ENCODE results near the gene ATE1.

The ATE1 gene

DNA sequence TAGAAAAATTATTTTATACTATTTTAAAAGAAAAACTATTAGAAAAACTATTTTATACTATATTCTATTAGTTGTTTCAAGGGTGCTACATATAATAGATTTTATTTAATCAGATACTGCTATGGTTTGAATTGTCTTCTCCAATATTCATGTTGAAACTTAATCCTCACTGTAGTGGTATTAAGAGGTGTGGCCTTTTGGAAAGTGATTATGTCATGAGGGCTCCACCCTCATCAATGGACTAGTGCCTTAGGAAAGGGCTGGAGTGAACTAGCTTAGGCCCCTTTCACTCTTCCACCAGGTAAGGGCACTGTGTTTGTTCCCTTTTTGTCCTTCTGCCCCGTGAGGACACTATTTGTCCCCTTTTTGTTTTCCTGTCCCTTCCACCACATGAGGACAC, 111.6 kb downstream of the ATE1 start:
- H3K36me3 ChIP-seq (ENCODE audit: insufficient read depth, low read length): no peaks in the 10 kb centered on the region
- no peaks in the 10 kb centered on the region for H3F3A ChIP-seq (ENCODE audit: insufficient read depth, low read length)
- H3K9me3 ChIP-seq (ENCODE audit: low read length): no peaks in the 10 kb centered on the region
- no peak for TF ChIP-seq EZH2 (IDR thresholded peaks at IDR 0.05; ENCODE audit: borderline replicate concordance, low read length)
- TF ChIP-seq, protein P1, sequence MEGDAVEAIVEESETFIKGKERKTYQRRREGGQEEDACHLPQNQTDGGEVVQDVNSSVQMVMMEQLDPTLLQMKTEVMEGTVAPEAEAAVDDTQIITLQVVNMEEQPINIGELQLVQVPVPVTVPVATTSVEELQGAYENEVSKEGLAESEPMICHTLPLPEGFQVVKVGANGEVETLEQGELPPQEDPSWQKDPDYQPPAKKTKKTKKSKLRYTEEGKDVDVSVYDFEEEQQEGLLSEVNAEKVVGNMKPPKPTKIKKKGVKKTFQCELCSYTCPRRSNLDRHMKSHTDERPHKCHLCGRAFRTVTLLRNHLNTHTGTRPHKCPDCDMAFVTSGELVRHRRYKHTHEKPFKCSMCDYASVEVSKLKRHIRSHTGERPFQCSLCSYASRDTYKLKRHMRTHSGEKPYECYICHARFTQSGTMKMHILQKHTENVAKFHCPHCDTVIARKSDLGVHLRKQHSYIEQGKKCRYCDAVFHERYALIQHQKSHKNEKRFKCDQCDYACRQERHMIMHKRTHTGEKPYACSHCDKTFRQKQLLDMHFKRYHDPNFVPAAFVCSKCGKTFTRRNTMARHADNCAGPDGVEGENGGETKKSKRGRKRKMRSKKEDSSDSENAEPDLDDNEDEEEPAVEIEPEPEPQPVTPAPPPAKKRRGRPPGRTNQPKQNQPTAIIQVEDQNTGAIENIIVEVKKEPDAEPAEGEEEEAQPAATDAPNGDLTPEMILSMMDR (IDR thresholded peaks at IDR 0.05; ENCODE audit: low read length): no peak
- no peak overlapping the region for H3K4me3 ChIP-seq (ENCODE audit: low read depth, low read length, poor library complexity, severe bottlenecking)
- no peak overlapping the region for H3K4me2 ChIP-seq (ENCODE audit: low read length)
- no peaks in the 10 kb centered on the region for H3K4me1 ChIP-seq (ENCODE audit: insufficient read depth, low read length, severe bottlenecking)
- H3K9ac ChIP-seq (ENCODE audit: low read length): no peak overlapping the region
- H2AFZ ChIP-seq (ENCODE audit: low read length): no peak overlapping the region
- no peaks in the 10 kb centered on the region for H4K20me1 ChIP-seq (ENCODE audit: insufficient read depth, low read length)
- no peaks in the 10 kb centered on the region for H3K9me2 ChIP-seq (ENCODE audit: low read depth, low read length)
- H3K27me3 ChIP-seq (ENCODE audit: insufficient read depth, low read length): no peaks in the 10 kb centered on the region
- no peak overlapping the region for H3K27ac ChIP-seq (ENCODE audit: low read depth, low read length, poor library complexity, severe bottlenecking)
- H3K79me2 ChIP-seq (ENCODE audit: insufficient read depth, low read length): no peaks in the 10 kb centered on the region

DNA sequence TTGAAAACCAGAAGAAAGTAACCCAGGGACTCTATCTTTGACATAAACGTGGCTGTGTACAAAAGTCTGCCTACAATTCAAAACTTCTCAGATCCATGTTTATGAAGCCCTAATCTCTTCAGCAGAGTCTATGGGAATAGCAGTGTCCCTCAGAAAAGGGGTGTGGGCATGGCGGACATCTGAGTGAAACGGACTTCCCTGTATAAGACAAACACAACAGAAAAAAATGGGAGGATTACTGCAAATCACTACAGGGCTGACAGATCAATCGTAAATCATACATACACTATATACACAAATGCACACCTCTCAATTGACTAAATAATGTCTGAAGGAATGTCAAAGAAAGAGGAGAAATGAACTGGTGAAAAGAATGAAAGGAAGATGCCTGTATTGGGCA, 114.0 kb downstream of the ATE1 start:
- no peak overlapping the region for H2AFZ ChIP-seq (ENCODE audit: low read length)
- no peaks in the 10 kb centered on the region for H3F3A ChIP-seq (ENCODE audit: insufficient read depth, low read length)
- H3K4me2 ChIP-seq (ENCODE audit: low read length): no peak overlapping the region
- no peaks in the 10 kb centered on the region; the same call in 1 of the 2 replicates for H3K36me3 ChIP-seq (ENCODE audit: insufficient read depth, low read length)
- TF ChIP-seq, protein P1 (IDR thresholded peaks at IDR 0.05; ENCODE audit: low read length): no peak
- no peak for TF ChIP-seq EZH2 (IDR thresholded peaks at IDR 0.05; ENCODE audit: borderline replicate concordance, low read length)
- H3K4me1 ChIP-seq (ENCODE audit: insufficient read depth, low read length, severe bottlenecking): no peaks in the 10 kb centered on the region
- no peak overlapping the region for H3K9ac ChIP-seq (ENCODE audit: low read length)
- H3K9me2 ChIP-seq (ENCODE audit: low read depth, low read length): no peaks in the 10 kb centered on the region
- no peak overlapping the region for H3K27ac ChIP-seq (ENCODE audit: low read depth, low read length, poor library complexity, severe bottlenecking)
- H3K79me2 ChIP-seq (ENCODE audit: insufficient read depth, low read length): no peaks in the 10 kb centered on the region
- H3K9me3 ChIP-seq (ENCODE audit: low read length): no peaks in the 10 kb centered on the region
- no peak overlapping the region for H3K4me3 ChIP-seq (ENCODE audit: low read depth, low read length, poor library complexity, severe bottlenecking)
- no peaks in the 10 kb centered on the region for H3K27me3 ChIP-seq (ENCODE audit: insufficient read depth, low read length)
- H4K20me1 ChIP-seq (ENCODE audit: insufficient read depth, low read length): no peaks in the 10 kb centered on the region

GRCh38 chr10:121813211-121813815, 114.5 kb downstream of the ATE1 start:
- Histone ChIP-seq H3K9me2 (ENCODE audit: low read depth, low read length) (no peaks in the 10 kb centered on the region), H3K4me1 (ENCODE audit: insufficient read depth, low read length, severe bottlenecking) (no peaks in the 10 kb centered on the region), H3K9me3 (ENCODE audit: low read length) (no peaks in the 10 kb centered on the region), H3K36me3 (ENCODE audit: insufficient read depth, low read length) (no peaks in the 10 kb centered on the region; the same call in 1 of the 2 replicates), H4K20me1 (ENCODE audit: insufficient read depth, low read length) (no peaks in the 10 kb centered on the region), H3K4me3 (ENCODE audit: low read depth, low read length, poor library complexity, severe bottlenecking) (no peak overlapping the region), H3K79me2 (ENCODE audit: insufficient read depth, low read length) (no peaks in the 10 kb centered on the region), H3K9ac (ENCODE audit: low read length) (no peak overlapping the region), H3F3A (ENCODE audit: insufficient read depth, low read length) (no peaks in the 10 kb centered on the region), H2AFZ (ENCODE audit: low read length) (no peak overlapping the region), H3K4me2 (ENCODE audit: low read length) (no peak overlapping the region), H3K27ac (ENCODE audit: low read depth, low read length, poor library complexity, severe bottlenecking) (no peak overlapping the region), H3K27me3 (ENCODE audit: insufficient read depth, low read length) (no peaks in the 10 kb centered on the region)
- TF ChIP-seq, protein P1 (IDR thresholded peaks at IDR 0.05; ENCODE audit: low read length): no peak
- no peak for TF ChIP-seq EZH2 (IDR thresholded peaks at IDR 0.05; ENCODE audit: borderline replicate concordance, low read length)

Measured in OCI-LY1 (cell line).